ENCODE results near the gene ATG16L1.

ATG16L1 gene

GRCh38 chr2:233208382-233209116, 42.9 kb upstream of the ATG16L1 start:
- Histone ChIP-seq H3K27ac (ENCODE audit: low read length) (no peak overlapping the region), H3K4me2 (ENCODE audit: low read length) (no peak overlapping the region), H3K27me3 (ENCODE audit: low read depth, low read length) (no peaks in the 10 kb centered on the region), H3K9ac (ENCODE audit: low read length) (no peak overlapping the region), H4K20me1 (ENCODE audit: insufficient read depth, low read length) (no peaks in the 10 kb centered on the region), H3K4me1 (ENCODE audit: low read length) (no peaks in the 10 kb centered on the region), H3K36me3 (replicated peaks; ENCODE audit: low read depth, low read length) (peaks cover 18% of the 10 kb centered on the region), H3K4me3 (ENCODE audit: low read length) (no peak overlapping the region), H3K9me3 (ENCODE audit: insufficient read depth, low read length) (no peaks in the 10 kb centered on the region), H2AFZ (ENCODE audit: low read depth, low read length) (no peak overlapping the region), H3K79me2 (ENCODE audit: low read length) (no peaks in the 10 kb centered on the region)
- TF ChIP-seq, protein P1, sequence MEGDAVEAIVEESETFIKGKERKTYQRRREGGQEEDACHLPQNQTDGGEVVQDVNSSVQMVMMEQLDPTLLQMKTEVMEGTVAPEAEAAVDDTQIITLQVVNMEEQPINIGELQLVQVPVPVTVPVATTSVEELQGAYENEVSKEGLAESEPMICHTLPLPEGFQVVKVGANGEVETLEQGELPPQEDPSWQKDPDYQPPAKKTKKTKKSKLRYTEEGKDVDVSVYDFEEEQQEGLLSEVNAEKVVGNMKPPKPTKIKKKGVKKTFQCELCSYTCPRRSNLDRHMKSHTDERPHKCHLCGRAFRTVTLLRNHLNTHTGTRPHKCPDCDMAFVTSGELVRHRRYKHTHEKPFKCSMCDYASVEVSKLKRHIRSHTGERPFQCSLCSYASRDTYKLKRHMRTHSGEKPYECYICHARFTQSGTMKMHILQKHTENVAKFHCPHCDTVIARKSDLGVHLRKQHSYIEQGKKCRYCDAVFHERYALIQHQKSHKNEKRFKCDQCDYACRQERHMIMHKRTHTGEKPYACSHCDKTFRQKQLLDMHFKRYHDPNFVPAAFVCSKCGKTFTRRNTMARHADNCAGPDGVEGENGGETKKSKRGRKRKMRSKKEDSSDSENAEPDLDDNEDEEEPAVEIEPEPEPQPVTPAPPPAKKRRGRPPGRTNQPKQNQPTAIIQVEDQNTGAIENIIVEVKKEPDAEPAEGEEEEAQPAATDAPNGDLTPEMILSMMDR (IDR thresholded peaks at IDR 0.05; ENCODE audit: low read depth, low read length): no peak
- no peak for TF ChIP-seq EZH2phosphoT487 (IDR thresholded peaks at IDR 0.05; ENCODE audit: low read depth)

GRCh38 chr2:233209117-233209532, 42.3 kb upstream of the ATG16L1 start:
- Histone ChIP-seq H3K9ac (ENCODE audit: low read length) (no peak overlapping the region), H3K27ac (ENCODE audit: low read length) (no peak overlapping the region), H3K79me2 (ENCODE audit: low read length) (no peaks in the 10 kb centered on the region), H2AFZ (ENCODE audit: low read depth, low read length) (no peak overlapping the region), H3K36me3 (replicated peaks; ENCODE audit: low read depth, low read length) (peaks cover 14% of the 10 kb centered on the region), H3K4me1 (ENCODE audit: low read length) (no peaks in the 10 kb centered on the region), H3K9me3 (ENCODE audit: insufficient read depth, low read length) (no peaks in the 10 kb centered on the region), H3K4me3 (ENCODE audit: low read length) (no peak overlapping the region), H3K4me2 (ENCODE audit: low read length) (no peak overlapping the region), H4K20me1 (ENCODE audit: insufficient read depth, low read length) (no peaks in the 10 kb centered on the region), H3K27me3 (ENCODE audit: low read depth, low read length) (no peaks in the 10 kb centered on the region)
- TF ChIP-seq EZH2phosphoT487 (IDR thresholded peaks at IDR 0.05; ENCODE audit: low read depth): no peak
- TF ChIP-seq, protein P1 (IDR thresholded peaks at IDR 0.05; ENCODE audit: low read depth, low read length): no peak

DNA sequence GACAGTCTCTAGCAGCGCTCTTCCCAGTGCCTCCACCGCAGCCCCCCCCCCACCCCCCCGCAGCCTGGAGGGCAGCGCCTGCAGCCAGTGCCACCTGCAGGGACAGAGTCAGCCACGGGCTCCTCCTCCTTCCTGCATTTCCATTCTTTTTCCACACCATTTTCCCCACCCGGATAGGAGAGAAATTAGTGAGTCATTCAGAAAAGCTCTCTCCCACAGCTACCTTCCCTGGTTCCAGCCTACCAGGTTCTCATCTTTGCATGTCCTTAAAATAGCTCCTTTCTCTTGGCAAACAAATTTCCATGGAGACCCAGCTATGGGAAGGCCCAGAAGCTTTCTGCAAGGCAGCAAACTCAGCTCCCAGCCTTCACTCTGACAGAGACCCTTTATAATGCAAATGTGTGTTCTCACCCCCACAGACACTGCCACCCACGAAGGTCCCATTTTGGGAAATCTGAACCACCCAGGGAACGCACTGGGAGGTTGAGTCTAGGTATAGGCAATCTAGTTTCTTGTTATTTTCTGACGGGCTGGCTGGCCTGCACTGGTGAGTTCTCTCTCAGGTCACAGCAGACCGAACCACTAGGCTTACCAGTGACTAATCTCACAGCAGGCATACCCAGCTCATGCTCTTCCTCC, 41.8 kb upstream of the ATG16L1 start:
- Histone ChIP-seq H3K27me3 (ENCODE audit: low read depth, low read length) (no peaks in the 10 kb centered on the region), H3K4me2 (ENCODE audit: low read length) (no peak overlapping the region), H3K4me3 (ENCODE audit: low read length) (no peak overlapping the region), H4K20me1 (ENCODE audit: insufficient read depth, low read length) (no peaks in the 10 kb centered on the region), H3K9ac (ENCODE audit: low read length) (no peak overlapping the region), H3K27ac (ENCODE audit: low read length) (no peak overlapping the region), H3K36me3 (replicated peaks; ENCODE audit: low read depth, low read length) (peaks cover 13% of the 10 kb centered on the region), H2AFZ (ENCODE audit: low read depth, low read length) (no peak overlapping the region), H3K4me1 (ENCODE audit: low read length) (no peaks in the 10 kb centered on the region), H3K9me3 (ENCODE audit: insufficient read depth, low read length) (no peaks in the 10 kb centered on the region), H3K79me2 (ENCODE audit: low read length) (no peaks in the 10 kb centered on the region)
- TF ChIP-seq EZH2phosphoT487 (IDR thresholded peaks at IDR 0.05; ENCODE audit: low read depth): no peak
- TF ChIP-seq, protein P1 (IDR thresholded peaks at IDR 0.05; ENCODE audit: low read depth, low read length): no peak

DNA sequence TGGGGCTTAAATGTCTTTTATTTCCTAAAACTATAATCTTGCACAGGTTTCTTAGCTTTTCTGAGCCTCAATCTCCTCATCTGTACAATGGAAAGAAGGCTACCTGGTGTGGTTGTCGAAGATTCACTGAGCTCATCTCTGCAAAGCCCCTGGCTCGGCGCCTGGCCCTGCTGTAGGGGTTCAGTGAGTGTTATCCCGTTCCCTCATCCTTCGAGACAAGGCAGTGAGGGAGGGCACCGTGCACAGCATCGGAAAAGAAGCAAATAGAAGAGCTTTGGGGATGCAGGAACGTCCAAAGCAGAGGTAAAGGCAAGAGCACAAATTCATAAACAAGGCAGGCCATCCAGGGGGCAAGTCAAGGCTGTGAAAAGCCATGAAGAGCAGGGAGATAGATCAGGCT, 41.2 kb upstream of the ATG16L1 start:
- Histone ChIP-seq H3K4me2 (ENCODE audit: low read length) (no peak overlapping the region), H3K36me3 (replicated peaks; ENCODE audit: low read depth, low read length) (peaks cover 11% of the 10 kb centered on the region), H3K27ac (ENCODE audit: low read length) (no peak overlapping the region), H4K20me1 (ENCODE audit: insufficient read depth, low read length) (no peaks in the 10 kb centered on the region), H3K27me3 (ENCODE audit: low read depth, low read length) (no peaks in the 10 kb centered on the region), H3K4me3 (ENCODE audit: low read length) (no peak overlapping the region), H3K79me2 (ENCODE audit: low read length) (no peaks in the 10 kb centered on the region), H3K9ac (ENCODE audit: low read length) (no peak overlapping the region), H3K4me1 (ENCODE audit: low read length) (no peaks in the 10 kb centered on the region), H3K9me3 (ENCODE audit: insufficient read depth, low read length) (no peaks in the 10 kb centered on the region), H2AFZ (ENCODE audit: low read depth, low read length) (no peak overlapping the region)
- TF ChIP-seq EZH2phosphoT487 (IDR thresholded peaks at IDR 0.05; ENCODE audit: low read depth): no peak
- TF ChIP-seq, protein P1 (IDR thresholded peaks at IDR 0.05; ENCODE audit: low read depth, low read length): no peak

Data from OCI-LY3 (cell line).